ENCODE data around the gene STPG1.
"Not testable (repeated sequence)": the region's sequence is repeated elsewhere in the genome, so short reads cannot be mapped to it uniquely, and the experiment has no call there.

The STPG1 gene, protein sequence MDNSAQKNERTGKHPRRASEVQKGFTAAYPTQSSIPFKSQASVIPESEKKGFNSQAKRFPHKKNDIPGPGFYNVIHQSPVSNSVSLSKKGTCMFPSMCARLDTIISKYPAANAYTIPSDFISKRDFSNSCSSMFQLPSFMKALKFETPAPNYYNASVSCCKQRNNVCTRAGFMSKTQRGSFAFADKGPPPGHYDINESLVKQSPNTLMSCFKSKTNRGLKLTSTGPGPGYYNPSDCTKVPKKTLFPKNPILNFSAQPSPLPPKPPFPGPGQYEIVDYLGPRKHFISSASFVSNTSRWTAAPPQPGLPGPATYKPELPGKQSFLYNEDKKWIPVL

DNA sequence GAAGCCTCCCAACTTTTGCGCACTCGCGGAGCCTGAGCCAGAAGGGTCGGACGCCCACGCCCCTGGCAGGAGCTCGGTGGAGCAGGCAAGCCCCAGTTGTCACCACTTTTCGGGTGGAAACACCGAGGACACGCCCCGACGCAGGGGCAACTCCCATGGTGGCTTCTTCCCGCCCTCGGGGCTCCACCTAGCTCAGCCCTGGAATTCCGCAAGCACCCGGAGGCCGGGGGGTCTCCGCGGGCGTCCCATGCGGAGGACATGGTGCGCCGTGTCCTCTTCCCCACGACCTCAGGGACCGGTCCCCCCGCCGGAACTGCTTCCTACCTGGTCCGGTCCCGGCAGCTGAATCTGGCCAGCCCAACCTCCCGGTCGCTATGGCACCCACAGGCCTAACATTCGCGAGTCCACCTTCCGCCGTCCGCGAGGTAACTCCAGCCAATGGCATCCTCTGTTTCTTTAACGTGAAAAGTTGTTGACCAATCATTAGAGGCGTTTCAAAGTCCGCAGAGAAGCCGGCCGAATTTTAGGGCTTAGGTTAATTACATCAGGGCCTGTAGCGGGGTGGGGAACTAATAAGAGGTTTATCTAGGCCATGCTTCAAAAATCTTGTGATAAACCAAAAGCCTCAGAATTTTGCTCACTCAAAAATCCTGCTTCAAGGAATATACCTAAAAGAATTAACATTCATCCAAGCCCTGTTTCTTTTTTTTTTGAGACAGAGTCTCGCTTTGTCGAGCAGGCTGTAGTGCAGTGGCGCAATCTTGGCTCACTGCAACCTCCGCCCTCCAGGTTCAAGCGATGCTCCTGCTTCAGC, at the start of gene STPG1:
TSS of gene STPG1 (minus strand) at position 433 of the 814 bp plus-strand sequence. CDS start 12,394 bp downstream, outside the sequence.
- in situ Hi-C loops (cut with MboI; ENCODE audit: low pct_unique_long_range_greater_than_20kb, low sequenced_read_pairs, unreplicated experiment), result no loop called here
- TF ChIP-seq, protein P1, sequence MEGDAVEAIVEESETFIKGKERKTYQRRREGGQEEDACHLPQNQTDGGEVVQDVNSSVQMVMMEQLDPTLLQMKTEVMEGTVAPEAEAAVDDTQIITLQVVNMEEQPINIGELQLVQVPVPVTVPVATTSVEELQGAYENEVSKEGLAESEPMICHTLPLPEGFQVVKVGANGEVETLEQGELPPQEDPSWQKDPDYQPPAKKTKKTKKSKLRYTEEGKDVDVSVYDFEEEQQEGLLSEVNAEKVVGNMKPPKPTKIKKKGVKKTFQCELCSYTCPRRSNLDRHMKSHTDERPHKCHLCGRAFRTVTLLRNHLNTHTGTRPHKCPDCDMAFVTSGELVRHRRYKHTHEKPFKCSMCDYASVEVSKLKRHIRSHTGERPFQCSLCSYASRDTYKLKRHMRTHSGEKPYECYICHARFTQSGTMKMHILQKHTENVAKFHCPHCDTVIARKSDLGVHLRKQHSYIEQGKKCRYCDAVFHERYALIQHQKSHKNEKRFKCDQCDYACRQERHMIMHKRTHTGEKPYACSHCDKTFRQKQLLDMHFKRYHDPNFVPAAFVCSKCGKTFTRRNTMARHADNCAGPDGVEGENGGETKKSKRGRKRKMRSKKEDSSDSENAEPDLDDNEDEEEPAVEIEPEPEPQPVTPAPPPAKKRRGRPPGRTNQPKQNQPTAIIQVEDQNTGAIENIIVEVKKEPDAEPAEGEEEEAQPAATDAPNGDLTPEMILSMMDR (IDR thresholded peaks at IDR 0.05; ENCODE audit: extremely low read depth, insufficient read depth, missing control alignments), result no peak
- peak; percentile 92 for DNase-seq (ENCODE audit: low spot score)

DNA sequence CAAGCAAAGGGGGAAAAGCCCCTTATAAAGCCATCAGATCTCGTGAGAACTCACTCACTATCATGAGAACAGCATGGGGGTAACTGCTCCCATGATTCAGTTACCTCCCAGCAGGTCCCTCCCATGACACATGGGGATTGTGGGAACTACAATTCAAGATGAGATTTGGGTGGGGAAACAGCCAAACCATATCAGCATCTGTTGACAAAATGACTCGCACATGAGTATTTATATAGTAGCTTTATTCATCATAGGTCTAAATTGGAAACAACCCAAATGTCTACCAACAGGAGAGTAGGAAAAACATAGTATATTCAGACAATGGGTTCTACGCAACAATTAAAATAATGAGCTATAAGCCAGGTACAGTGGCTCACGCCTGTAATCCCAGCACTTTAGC, 48.5 kb upstream of the STPG1 start:
- DNase-seq (ENCODE audit: low spot score); in situ Hi-C loops (cut with MboI; ENCODE audit: low pct_unique_long_range_greater_than_20kb, low sequenced_read_pairs, unreplicated experiment): not testable (repeated sequence)

DNA sequence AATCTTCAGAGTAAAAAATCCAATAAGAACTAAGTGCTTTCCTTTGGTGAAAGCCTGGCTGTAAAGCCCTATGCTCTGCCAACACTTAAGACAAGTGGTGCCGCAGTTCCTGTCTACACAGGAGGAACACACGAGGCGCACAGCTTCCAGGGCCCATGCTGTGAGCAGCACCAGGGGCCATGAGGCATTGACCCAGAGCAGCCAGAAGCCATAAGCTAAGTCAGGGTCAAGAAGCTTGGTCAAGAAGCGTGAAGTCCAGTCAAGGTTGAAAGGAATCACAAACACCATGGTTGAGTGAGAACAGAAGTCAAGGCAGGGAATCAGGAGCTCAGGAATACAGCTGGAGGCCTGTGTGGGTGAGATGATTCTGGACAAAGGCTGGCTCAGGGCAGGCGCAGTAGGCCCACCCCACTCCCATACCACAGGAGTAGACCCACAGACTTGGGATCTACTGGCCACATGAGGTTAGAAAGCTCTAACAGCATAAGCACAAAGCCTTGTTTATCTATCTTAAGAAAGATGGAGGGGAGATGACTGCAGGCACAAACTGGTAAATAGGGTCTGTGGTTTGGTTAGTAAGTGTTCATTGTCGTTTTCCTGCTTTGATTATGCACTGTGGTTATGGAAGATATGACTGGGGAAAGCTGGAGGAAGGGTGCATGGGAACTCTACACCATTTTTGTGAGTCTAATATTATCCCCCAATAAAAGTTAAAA, 46.1 kb upstream of the STPG1 start:
- in situ Hi-C loops (cut with MboI; ENCODE audit: low pct_unique_long_range_greater_than_20kb, low sequenced_read_pairs, unreplicated experiment), result no loop called here
- no peak for DNase-seq (ENCODE audit: low spot score)
- TF ChIP-seq, protein P1 (IDR thresholded peaks at IDR 0.05; ENCODE audit: extremely low read depth, insufficient read depth, missing control alignments), result no peak

DNA sequence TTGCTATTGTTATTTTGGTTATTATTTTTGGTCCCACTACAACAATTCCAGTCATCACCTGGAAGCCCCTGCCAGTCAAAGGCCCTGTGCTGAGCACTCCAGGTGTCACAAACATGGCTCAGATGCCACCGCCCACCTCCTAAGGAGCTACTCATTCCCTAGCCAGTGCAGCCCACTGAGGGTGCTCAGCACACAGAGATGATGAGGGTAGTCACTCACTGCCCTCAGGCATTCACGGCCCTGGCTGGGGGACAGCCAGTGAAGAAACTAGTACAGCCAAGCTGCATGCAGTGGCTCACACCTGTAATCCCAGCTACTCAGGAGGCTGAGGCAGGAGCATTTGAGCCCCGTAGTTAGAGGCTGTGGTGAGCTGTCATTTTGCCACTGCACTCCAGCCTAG, 44.3 kb upstream of the STPG1 start:
- in situ Hi-C loops (cut with MboI; ENCODE audit: low pct_unique_long_range_greater_than_20kb, low sequenced_read_pairs, unreplicated experiment), result no loop called here
- TF ChIP-seq, protein P1 (IDR thresholded peaks at IDR 0.05; ENCODE audit: extremely low read depth, insufficient read depth, missing control alignments), result no peak
- no peak for DNase-seq (ENCODE audit: low spot score)

DNA sequence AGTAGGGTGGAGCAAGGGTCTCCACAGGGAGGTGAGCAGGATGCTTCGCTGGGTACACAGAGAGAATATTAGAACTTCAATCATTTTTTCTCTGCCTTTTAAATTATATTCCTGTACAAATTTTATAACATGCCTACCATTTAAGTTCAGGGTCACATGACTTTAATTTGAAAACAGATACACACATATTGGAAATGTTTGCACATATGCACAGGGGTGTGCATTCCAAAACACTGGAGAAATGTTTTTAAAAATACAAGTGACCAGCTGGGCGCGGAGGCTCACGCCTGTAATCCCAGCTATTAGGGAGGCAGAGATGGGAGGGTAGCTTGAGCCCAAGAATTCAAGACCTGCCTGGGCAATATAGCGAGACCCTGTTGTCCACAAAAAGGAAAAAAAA, 41.7 kb upstream of the STPG1 start:
- TF ChIP-seq, protein P1 (IDR thresholded peaks at IDR 0.05; ENCODE audit: extremely low read depth, insufficient read depth, missing control alignments), result no peak
- no peak for DNase-seq (ENCODE audit: low spot score)
- in situ Hi-C loops (cut with MboI; ENCODE audit: low pct_unique_long_range_greater_than_20kb, low sequenced_read_pairs, unreplicated experiment), result no loop called here

DNA sequence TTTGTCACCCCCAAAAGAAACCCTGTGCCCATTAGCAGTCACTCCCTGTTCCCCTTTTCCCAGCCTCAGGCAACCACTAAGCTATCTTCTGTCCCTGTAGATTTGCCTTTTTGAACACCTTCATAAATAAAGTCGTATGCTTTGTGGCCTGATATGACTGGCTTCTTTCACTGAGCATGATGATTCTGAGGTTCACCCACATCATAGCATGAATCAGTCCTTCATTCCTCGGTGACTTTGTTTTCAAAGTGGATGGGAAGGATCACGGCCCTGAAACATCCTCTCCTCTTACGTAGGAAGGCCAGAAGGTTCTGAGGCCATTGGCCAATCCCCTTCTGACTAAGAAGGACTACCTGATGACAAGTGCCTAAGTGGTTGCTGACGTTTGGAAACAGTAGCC, 41.1 kb upstream of the STPG1 start:
- TF ChIP-seq, protein P1 (IDR thresholded peaks at IDR 0.05; ENCODE audit: extremely low read depth, insufficient read depth, missing control alignments), result no peak
- in situ Hi-C loops (cut with MboI; ENCODE audit: low pct_unique_long_range_greater_than_20kb, low sequenced_read_pairs, unreplicated experiment), result no loop called here
- DNase-seq (ENCODE audit: low spot score), result no peak
